Nephron progenitor cell (in vitro differentiated cells): ENCODE measurements around the gene OAF.

ENCODE experiments used
- DNase-seq: peaks from one replicate; pipeline ENCODE4 v3.0.0; 2021
- H3K27ac Mint-ChIP-seq: 2 replicates; pipeline ENCODE4 v1.8.0; 2021; ENCODE audit warnings: mild to moderate bottlenecking, moderate library complexity, mixed read lengths
- H3K27me3 Mint-ChIP-seq: 2 replicates; pipeline ENCODE4 v1.8.0; 2021; ENCODE audit warnings: mild to moderate bottlenecking, low read depth, mixed read lengths; ENCODE audit not compliant: poor library complexity
- H3K36me3 Mint-ChIP-seq: 2 replicates; pipeline ENCODE4 v1.8.0; 2021; ENCODE audit warnings: low read depth, mixed read lengths
- H3K4me1 Mint-ChIP-seq: 2 replicates; pipeline ENCODE4 v1.8.0; 2021; ENCODE audit warnings: mixed read lengths
- H3K4me3 Mint-ChIP-seq: 2 replicates; pipeline ENCODE4 v1.8.0; 2021; ENCODE audit warnings: mild to moderate bottlenecking, moderate library complexity, mixed read lengths
- H3K9me3 Mint-ChIP-seq: 2 replicates; pipeline ENCODE4 v1.8.0; 2021; ENCODE audit warnings: mild to moderate bottlenecking, moderate library complexity, mixed read lengths
- TF ChIP-seq, protein P1 (sequence below): fragments of 200-600 bp; sonication (generic); IDR thresholded peaks from 2 replicates; pipeline ENCODE4 v1.5.0; 2021; ENCODE audit warnings: antibody characterized with exemption

The OAF gene

DNA sequence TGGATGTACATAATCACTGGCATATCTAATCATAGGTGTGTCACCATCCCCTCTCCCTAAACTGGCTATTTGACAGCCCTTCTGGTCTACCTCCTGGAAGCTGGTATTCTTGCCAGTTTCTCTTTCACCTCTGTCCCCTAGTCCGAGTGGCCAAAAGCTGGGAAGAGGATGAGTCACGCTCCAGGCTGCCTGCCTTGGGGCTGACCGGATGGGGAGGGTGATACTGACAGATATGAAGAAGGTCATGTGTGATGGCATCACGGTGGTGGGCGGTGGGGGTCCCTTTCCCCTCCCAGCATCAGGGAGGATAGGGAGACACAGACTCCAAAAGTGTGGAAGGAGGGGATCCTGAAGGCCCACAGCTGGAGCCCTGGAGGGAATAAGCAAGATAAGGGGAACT is 4.8 kb downstream of the OAF start:
- H3K27ac Mint-ChIP-seq, result peak overlapping the region; percentile 52
- peaks cover 6% of the 10 kb centered on the region for H3K36me3 Mint-ChIP-seq
- DNase-seq, result no peak
- H3K9me3 Mint-ChIP-seq, result no peaks in the 10 kb centered on the region
- TF ChIP-seq, protein P1, sequence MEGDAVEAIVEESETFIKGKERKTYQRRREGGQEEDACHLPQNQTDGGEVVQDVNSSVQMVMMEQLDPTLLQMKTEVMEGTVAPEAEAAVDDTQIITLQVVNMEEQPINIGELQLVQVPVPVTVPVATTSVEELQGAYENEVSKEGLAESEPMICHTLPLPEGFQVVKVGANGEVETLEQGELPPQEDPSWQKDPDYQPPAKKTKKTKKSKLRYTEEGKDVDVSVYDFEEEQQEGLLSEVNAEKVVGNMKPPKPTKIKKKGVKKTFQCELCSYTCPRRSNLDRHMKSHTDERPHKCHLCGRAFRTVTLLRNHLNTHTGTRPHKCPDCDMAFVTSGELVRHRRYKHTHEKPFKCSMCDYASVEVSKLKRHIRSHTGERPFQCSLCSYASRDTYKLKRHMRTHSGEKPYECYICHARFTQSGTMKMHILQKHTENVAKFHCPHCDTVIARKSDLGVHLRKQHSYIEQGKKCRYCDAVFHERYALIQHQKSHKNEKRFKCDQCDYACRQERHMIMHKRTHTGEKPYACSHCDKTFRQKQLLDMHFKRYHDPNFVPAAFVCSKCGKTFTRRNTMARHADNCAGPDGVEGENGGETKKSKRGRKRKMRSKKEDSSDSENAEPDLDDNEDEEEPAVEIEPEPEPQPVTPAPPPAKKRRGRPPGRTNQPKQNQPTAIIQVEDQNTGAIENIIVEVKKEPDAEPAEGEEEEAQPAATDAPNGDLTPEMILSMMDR, result no peak
- no peak overlapping the region for H3K4me3 Mint-ChIP-seq
- peaks cover 49% of the 10 kb centered on the region for H3K27me3 Mint-ChIP-seq
- H3K4me1 Mint-ChIP-seq, result peaks cover 81% of the 10 kb centered on the region

GRCh38 chr11:120216426-120217102 is 5.7 kb downstream of the OAF start:
- TF ChIP-seq, protein P1, result no peak
- no peak for DNase-seq
- Mint-ChIP-seq H3K4me1 (peaks cover 79% of the 10 kb centered on the region), H3K27ac (no peak overlapping the region), H3K36me3 (peaks cover 6% of the 10 kb centered on the region), H3K4me3 (no peak overlapping the region), H3K9me3 (no peaks in the 10 kb centered on the region), H3K27me3 (peaks cover 55% of the 10 kb centered on the region)

GRCh38 chr11:120217526-120217925 is 6.7 kb downstream of the OAF start:
- DNase-seq, result no peak
- TF ChIP-seq, protein P1, result no peak
- Mint-ChIP-seq H3K27me3 (peaks cover 53% of the 10 kb centered on the region), H3K36me3 (peaks cover 6% of the 10 kb centered on the region), H3K27ac (no peak overlapping the region), H3K4me3 (peak overlapping the region; percentile 57), H3K4me1 (peaks cover 69% of the 10 kb centered on the region), H3K9me3 (no peaks in the 10 kb centered on the region)

GRCh38 chr11:120217941-120218694 is 7.3 kb downstream of the OAF start:
- H3K9me3 Mint-ChIP-seq, result no peaks in the 10 kb centered on the region
- no peak for DNase-seq
- peaks cover 6% of the 10 kb centered on the region for H3K36me3 Mint-ChIP-seq
- peak overlapping the region; percentile 57 for H3K4me3 Mint-ChIP-seq
- H3K27me3 Mint-ChIP-seq, result peaks cover 52% of the 10 kb centered on the region
- no peak overlapping the region for H3K27ac Mint-ChIP-seq
- peaks cover 63% of the 10 kb centered on the region for H3K4me1 Mint-ChIP-seq
- TF ChIP-seq, protein P1, result no peak

GRCh38 chr11:120218695-120219033 is 7.8 kb downstream of the OAF start:
- Mint-ChIP-seq H3K4me3 (no peak overlapping the region), H3K27ac (peak overlapping the region; percentile 14)
- TF ChIP-seq, protein P1, result no peak

More at GRCh38 chr11:120218695-120219033, 7.8 kb downstream of the OAF start:
- H3K4me1 Mint-ChIP-seq, result peaks cover 60% of the 10 kb centered on the region
- H3K9me3 Mint-ChIP-seq, result no peaks in the 10 kb centered on the region
- H3K36me3 Mint-ChIP-seq, result peaks cover 6% of the 10 kb centered on the region
- peaks cover 49% of the 10 kb centered on the region for H3K27me3 Mint-ChIP-seq
- no peak for DNase-seq
